Caco-2 (cell line): ENCODE data around the gene NINJ2. TPM values are rescaled to one million over a fixed set of nuclear protein-coding genes. Genes with fewer than 3 reads are reported as not detected.
A peak's percentile ranks its signal among the peaks of the same experiment; 100 is the strongest.

Experiments used
- BruUV-seq: library from RNA; stranded (reverse); fragments of 400-500 nt; replicated peaks from 2 replicates; lab custom pipeline; 2021; lab: Mats Ljungman, UMichigan
- CTCF ChIA-PET: fragments of 300-600 bp; sonication (Branson Sonifier 250); formaldehyde crosslinking; loops from one replicate; lab custom pipeline; 2022; ENCODE audit warnings: antibody characterized with exemption; lab: Charles Lee
- POLR2A ChIA-PET: fragments of 300-600 bp; sonication (Branson Sonifier 250); formaldehyde crosslinking; loops from one replicate; lab custom pipeline; 2022; ENCODE audit warnings: antibody characterized with exemption; lab: Charles Lee
- DNase-seq, 2 experiments: peaks; one replicate each; pipeline versions ENCODE4 v3.0.0 to v3.0.0-alpha.2; 2020 to 2022
- H3K27me3 ChIP-seq: replicated peaks from 2 replicates; pipeline ENCODE4 v1.6.0; 2011; ENCODE audit warnings: low read length; ENCODE audit not compliant: control insufficient read depth, insufficient read depth
- H3K36me3 ChIP-seq: 2 replicates; pipeline ENCODE4 v1.5.1; 2011; ENCODE audit warnings: low read length; ENCODE audit not compliant: control insufficient read depth, insufficient read depth
- H3K4me1 ChIP-seq: fragments of 250-450 bp; sonication (Bioruptor Pico); 2 replicates; pipeline ENCODE4 v1.5.1; 2020; ENCODE audit warnings: mild to moderate bottlenecking
- H3K4me3 ChIP-seq: 2 replicates; pipeline ENCODE4 v1.5.1; 2011; ENCODE audit warnings: low read depth, mild to moderate bottlenecking, control low read depth, low read length
- H3K9me3 ChIP-seq: fragments of 250-450 bp; sonication (Bioruptor Pico); 2 replicates; pipeline ENCODE4 v1.5.1; 2020; ENCODE audit warnings: mild to moderate bottlenecking, moderate library complexity
- H3K27ac Mint-ChIP-seq: one replicate; pipeline ENCODE4 v1.8.0; 2022; ENCODE audit warnings: mixed read lengths; ENCODE audit not compliant: unreplicated experiment
- H3K27me3 Mint-ChIP-seq: one replicate; pipeline ENCODE4 v1.8.0; 2022; ENCODE audit warnings: mixed read lengths; ENCODE audit not compliant: insufficient read depth, unreplicated experiment
- H3K36me3 Mint-ChIP-seq: one replicate; pipeline ENCODE4 v1.8.0; 2022; ENCODE audit warnings: mild to moderate bottlenecking, mixed read lengths; ENCODE audit not compliant: insufficient read depth, unreplicated experiment
- H3K4me1 Mint-ChIP-seq: one replicate; pipeline ENCODE4 v1.8.0; 2022; ENCODE audit warnings: low read depth, mixed read lengths; ENCODE audit not compliant: unreplicated experiment
- H3K4me3 Mint-ChIP-seq: one replicate; pipeline ENCODE4 v1.8.0; 2022; ENCODE audit warnings: mild to moderate bottlenecking, moderate library complexity, mixed read lengths; ENCODE audit not compliant: unreplicated experiment
- H3K9me3 Mint-ChIP-seq: one replicate; pipeline ENCODE4 v1.8.0; 2022; ENCODE audit warnings: mixed read lengths; ENCODE audit not compliant: unreplicated experiment
- intact Hi-C: fragments of 100-400 bp; cut with micrococcal nuclease; formaldehyde crosslinking; loops from one replicate; pipeline ENCODE4 v1.10.0; 2022; ENCODE audit not compliant: unreplicated experiment
- total RNA-seq: library from RNA; stranded (reverse); gene quantifications from 2 replicates; pipeline ENCODE4 v1.2.3, GENCODE V29; 2022
- TF ChIP-seq, protein P1 (sequence below), 2 experiments: fragments of 200-600 bp in 1 of 2; IDR thresholded peaks; 1 replicate in 1 of 2; 2 replicates in 1 of 2; pipeline versions ENCODE4 v1.5.1 to v1.8.0; 2011 to 2022; ENCODE audit warnings: antibody characterized with exemption in 1 of 2, control low read depth in 1 of 2, inconsistent platforms in 1 of 2, low read depth in 1 of 2, low read length in 1 of 2, mild to moderate bottlenecking in 1 of 2, moderate library complexity in 1 of 2; ENCODE audit not compliant: insufficient read depth in 1 of 2, severe bottlenecking in 1 of 2, unreplicated experiment in 1 of 2

Gene NINJ2
- total RNA-seq, 1 experiment from 2014 or later = 7.0 TPM

DNA sequence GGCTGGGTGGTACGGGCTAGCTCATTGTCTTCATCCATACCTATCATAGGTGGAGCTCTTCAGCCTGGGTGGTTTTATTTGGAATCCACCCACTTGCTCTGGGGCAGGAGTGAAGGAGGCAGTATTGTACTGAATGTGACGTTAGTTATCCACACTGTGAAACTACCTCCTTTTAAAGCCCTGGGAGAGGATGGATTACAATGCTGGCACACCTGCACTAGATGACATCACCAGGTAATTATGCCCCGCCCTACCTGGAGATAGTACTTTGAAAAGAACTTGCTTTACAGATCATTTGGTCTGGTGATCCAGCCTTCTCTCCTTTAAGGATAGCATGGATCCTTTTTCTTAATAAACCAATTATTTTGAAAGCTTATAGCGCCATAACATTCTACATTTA lies 125.5 kb downstream of the NINJ2 start:
- no peaks in the 10 kb centered on the region for H3K27me3 ChIP-seq
- peaks cover 33% of the 10 kb centered on the region for H3K4me1 ChIP-seq
- no peaks in the 10 kb centered on the region; the same call in none of the 2 replicates for H3K36me3 ChIP-seq
- Mint-ChIP-seq H3K4me1 (peaks cover 26% of the 10 kb centered on the region), H3K27me3 (no peaks in the 10 kb centered on the region), H3K27ac (peak overlapping the region; percentile 82), H3K9me3 (no peaks in the 10 kb centered on the region), H3K4me3 (no peak overlapping the region), H3K36me3 (peaks cover 37% of the 10 kb centered on the region)
- CTCF ChIA-PET = interaction anchor here (0.6 to 1.6 kb wide), 5 partner anchors 16 to 87 kb away, joined by 3 to 9 read pairs (median 4); no protein-coding TSS in a partner anchor
- BruUV-seq = no TSS peak
- no peaks in the 10 kb centered on the region for H3K9me3 ChIP-seq
- TF ChIP-seq, protein P1, sequence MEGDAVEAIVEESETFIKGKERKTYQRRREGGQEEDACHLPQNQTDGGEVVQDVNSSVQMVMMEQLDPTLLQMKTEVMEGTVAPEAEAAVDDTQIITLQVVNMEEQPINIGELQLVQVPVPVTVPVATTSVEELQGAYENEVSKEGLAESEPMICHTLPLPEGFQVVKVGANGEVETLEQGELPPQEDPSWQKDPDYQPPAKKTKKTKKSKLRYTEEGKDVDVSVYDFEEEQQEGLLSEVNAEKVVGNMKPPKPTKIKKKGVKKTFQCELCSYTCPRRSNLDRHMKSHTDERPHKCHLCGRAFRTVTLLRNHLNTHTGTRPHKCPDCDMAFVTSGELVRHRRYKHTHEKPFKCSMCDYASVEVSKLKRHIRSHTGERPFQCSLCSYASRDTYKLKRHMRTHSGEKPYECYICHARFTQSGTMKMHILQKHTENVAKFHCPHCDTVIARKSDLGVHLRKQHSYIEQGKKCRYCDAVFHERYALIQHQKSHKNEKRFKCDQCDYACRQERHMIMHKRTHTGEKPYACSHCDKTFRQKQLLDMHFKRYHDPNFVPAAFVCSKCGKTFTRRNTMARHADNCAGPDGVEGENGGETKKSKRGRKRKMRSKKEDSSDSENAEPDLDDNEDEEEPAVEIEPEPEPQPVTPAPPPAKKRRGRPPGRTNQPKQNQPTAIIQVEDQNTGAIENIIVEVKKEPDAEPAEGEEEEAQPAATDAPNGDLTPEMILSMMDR (IDR thresholded peaks at IDR 0.05; ENCODE audit: insufficient read depth in 1 of 2, low read depth in 1 of 2, low read length in 1 of 2, severe bottlenecking in 1 of 2, unreplicated experiment in 1 of 2) = no peak
- DNase-seq = peak; percentile 69 to 74
- H3K4me3 ChIP-seq = no peak overlapping the region
- intact Hi-C loops = no loop called here
- POLR2A ChIA-PET = interaction anchor here (0.7 kb wide), 1 partner anchor 34 kb away, joined by 3 read pairs; no protein-coding TSS in a partner anchor

DNA sequence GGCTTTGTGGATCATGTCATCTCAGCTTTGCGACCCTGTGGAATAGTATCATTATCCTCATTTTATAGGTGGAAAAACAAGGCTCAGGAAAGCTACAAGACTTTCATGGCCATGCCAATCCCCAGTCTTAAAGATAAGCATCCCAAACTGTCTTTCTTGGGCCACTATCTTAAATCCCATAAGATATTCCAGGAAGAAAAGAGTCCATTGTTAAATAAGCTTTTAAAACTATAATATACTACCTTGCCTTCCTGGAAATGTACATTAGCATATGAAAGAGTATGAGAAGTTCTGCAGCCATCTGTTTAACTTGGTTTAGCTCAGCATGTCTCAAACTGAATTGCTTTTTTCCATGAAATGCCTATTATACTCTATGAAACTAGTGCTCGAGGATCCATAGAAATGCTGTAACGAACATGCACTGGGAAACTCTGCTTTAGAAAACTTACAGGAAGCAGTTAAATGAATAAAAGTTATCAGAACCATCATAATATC lies 126.4 kb downstream of the NINJ2 start:
- Mint-ChIP-seq H3K27me3 (no peaks in the 10 kb centered on the region), H3K4me1 (peaks cover 29% of the 10 kb centered on the region), H3K9me3 (no peaks in the 10 kb centered on the region), H3K4me3 (no peak overlapping the region), H3K27ac (no peak overlapping the region), H3K36me3 (peaks cover 47% of the 10 kb centered on the region)
- Histone ChIP-seq H3K9me3 (no peaks in the 10 kb centered on the region), H3K27me3 (no peaks in the 10 kb centered on the region), H3K36me3 (no peaks in the 10 kb centered on the region; the same call in none of the 2 replicates), H3K4me3 (no peak overlapping the region), H3K4me1 (peaks cover 30% of the 10 kb centered on the region)
- no TSS peak for BruUV-seq
- intact Hi-C loops = no loop called here
- POLR2A ChIA-PET = interaction anchor here (0.5 kb wide), 1 partner anchor 33 kb away, joined by 5 read pairs; no protein-coding TSS in a partner anchor
- no peak for DNase-seq
- CTCF ChIA-PET = interaction anchor here (0.6 kb wide), 1 partner anchor 49 kb away, joined by 3 read pairs; no protein-coding TSS in a partner anchor
- TF ChIP-seq, protein P1 (IDR thresholded peaks at IDR 0.05; ENCODE audit: insufficient read depth in 1 of 2, low read depth in 1 of 2, low read length in 1 of 2, severe bottlenecking in 1 of 2, unreplicated experiment in 1 of 2) = no peak

DNA sequence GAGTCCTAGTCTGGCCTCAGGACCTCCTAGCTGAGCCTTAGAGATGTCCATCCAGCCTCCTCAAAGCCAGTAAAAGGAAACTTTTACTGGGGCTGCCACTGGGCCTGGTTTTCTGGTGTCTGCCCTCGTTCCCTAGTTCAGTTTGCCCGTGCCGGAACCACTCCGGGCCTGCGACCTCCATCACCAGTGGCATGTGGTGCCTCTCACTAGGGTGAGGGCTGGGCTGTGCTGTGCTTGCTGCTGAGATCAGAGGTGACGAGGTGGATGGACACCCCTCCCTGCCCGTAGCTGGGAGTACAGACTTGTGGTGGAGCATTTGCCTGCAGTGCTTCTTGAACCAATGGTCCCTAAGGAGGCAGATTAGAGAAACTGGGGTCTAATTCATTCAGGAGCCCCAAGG lies 127.8 kb downstream of the NINJ2 start:
- no peak for DNase-seq
- Mint-ChIP-seq H3K27ac (peak overlapping the region; percentile 82), H3K27me3 (no peaks in the 10 kb centered on the region), H3K4me3 (no peak overlapping the region), H3K4me1 (peaks cover 30% of the 10 kb centered on the region), H3K9me3 (peaks cover 10% of the 10 kb centered on the region), H3K36me3 (peaks cover 44% of the 10 kb centered on the region)
- Histone ChIP-seq H3K9me3 (no peaks in the 10 kb centered on the region), H3K4me3 (no peak overlapping the region), H3K4me1 (peaks cover 23% of the 10 kb centered on the region), H3K36me3 (no peaks in the 10 kb centered on the region; the same call in 1 of the 2 replicates), H3K27me3 (no peaks in the 10 kb centered on the region)
- intact Hi-C loops = no loop called here
- POLR2A ChIA-PET = interaction anchor here (0.7 kb wide), 1 partner anchor 101 kb away, joined by 3 read pairs; no protein-coding TSS in a partner anchor
- BruUV-seq = no TSS peak
- CTCF ChIA-PET = interaction anchor here (0.6 kb wide), 1 partner anchor 9 kb away, joined by 3 read pairs; no protein-coding TSS in a partner anchor
- TF ChIP-seq, protein P1 (IDR thresholded peaks at IDR 0.05; ENCODE audit: insufficient read depth in 1 of 2, low read depth in 1 of 2, low read length in 1 of 2, severe bottlenecking in 1 of 2, unreplicated experiment in 1 of 2) = no peak
